ENCODE results near the gene MUC20.
"Not testable (repeated sequence)": the region's sequence is repeated elsewhere in the genome, so short reads cannot be mapped to it uniquely, and the experiment has no call there.

The MUC20 gene

DNA sequence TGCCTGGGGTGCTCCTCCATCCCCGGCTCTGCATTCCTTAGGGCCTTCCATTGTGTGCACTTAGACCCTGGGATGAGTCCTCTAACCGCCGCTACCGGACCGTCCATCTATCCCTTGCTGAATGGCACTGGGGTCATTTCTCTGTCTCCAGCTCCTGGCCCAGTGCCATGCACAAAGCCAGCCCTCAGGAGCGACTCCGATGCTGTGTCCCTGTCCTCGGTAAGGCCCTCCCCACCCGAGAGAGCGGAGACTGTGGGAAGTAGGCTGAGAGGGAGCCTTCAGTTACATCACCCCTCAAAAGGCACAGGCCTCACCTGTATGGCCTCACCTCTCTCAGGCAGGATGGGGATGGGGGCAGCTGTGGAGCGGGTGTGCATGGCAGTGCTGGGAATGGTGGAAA, 57.2 kb downstream of the MUC20 start:
- DNase-seq = no peak

DNA sequence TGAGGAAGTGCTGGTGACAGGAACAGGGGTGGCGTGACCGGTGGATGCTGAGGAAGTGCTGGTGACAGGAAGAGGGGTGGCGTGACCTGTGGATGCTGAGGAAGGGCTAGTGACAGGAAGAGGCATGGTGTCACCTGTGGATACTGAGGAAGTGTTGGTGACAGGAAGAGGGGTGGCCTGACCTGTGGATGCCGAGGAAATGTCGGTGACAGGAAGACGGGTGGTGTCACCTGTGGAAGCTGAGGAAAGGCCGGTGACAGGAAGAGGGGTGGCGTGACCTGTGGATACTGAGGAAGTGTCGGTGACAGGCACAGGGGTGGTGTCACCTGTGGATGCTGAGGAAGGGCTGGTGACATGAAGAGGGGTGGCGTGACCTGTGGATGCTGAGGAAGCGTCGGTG, 60.5 kb downstream of the MUC20 start:
- not testable (repeated sequence) for DNase-seq

Measured in bone marrow (tissue), 2 donors.